Natural killer cell treated with Interleukin-12 subunit alpha and Interleukin-12 subunit beta and Interleukin-15 and Interleukin-18, amount 100 ng/mL, for 72 hours (primary cell): ENCODE results near the gene DNM3. TPM values are rescaled to one million over a fixed set of nuclear protein-coding genes. Genes with fewer than 3 reads are reported as not detected.

Experiments
- ATAC-seq, 2 donors: fragments of 150-1000 bp; cut with Tn5 transposase in 1 of 2; sonication (Bioruptor Pico), chemical (Tn5 transposase) in 1 of 2; 2 replicates each; pipeline ENCODE4 v1.10.0; 2021
- DNase-seq: peaks from one replicate; pipeline ENCODE4 v3.0.0; 2022; ENCODE audit warnings: low spot score
- H3K27ac Mint-ChIP-seq, 2 donors: 1 replicate in 1 of 2; 2 replicates in 1 of 2; pipeline ENCODE4 v1.8.0; 2022; ENCODE audit warnings: mixed read lengths in 2 of 2, mild to moderate bottlenecking in 1 of 2, moderate library complexity in 1 of 2
- H3K27me3 Mint-ChIP-seq, 2 donors: 1 replicate in 1 of 2; 2 replicates in 1 of 2; pipeline ENCODE4 v1.8.0; 2022; ENCODE audit warnings: mixed read lengths in 2 of 2
- H3K36me3 Mint-ChIP-seq: one replicate; pipeline ENCODE4 v1.8.0; 2022; ENCODE audit warnings: mixed read lengths
- H3K4me1 Mint-ChIP-seq, 2 donors: 1 replicate in 1 of 2; 2 replicates in 1 of 2; pipeline ENCODE4 v1.8.0; 2022; ENCODE audit warnings: low read depth in 2 of 2, mixed read lengths in 2 of 2, mild to moderate bottlenecking in 1 of 2
- H3K4me3 Mint-ChIP-seq: one replicate; pipeline ENCODE4 v1.8.0; 2022; ENCODE audit warnings: mixed read lengths
- H3K9me3 Mint-ChIP-seq: 2 replicates; pipeline ENCODE4 v1.8.0; 2022; ENCODE audit warnings: mixed read lengths
- total RNA-seq, 2 donors: library from RNA; stranded (reverse); gene quantifications; one replicate each; pipeline ENCODE4 v1.2.3, GENCODE V29; 2022

DNM3 gene
- total RNA-seq, 2 donors from 2014 or later: 1.5 to 3.5 TPM

DNA sequence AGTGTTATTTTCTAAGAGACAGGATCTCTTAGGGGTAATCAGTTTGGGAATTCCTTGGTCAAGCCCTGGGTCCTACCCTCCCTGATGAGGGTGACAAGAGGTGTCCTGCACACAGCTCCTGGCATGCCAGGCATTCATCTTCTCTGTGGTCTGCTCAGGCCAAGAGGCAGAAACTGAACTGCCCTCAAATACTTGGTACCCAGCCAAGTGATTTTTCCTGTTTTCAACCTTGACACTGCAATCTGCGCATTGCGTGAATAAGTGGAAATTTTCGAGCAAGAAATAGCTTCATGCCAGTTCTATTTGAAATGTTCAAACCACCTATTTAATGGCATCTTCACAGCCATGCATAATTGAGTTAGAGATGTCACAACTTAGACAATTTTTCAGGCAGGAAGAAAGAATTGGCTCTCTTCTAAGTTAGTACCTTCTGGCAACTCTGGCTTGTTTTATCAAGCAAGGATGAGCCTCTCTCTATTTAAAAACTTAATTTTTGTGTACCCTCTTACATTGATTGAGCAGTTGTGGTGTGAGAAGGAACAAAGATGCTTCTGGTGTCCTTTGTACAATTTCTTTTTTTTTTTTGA lies 27.0 kb downstream of the DNM3 start:
- H3K4me1 Mint-ChIP-seq: no peaks in the 10 kb centered on the region

GRCh38 chr1:171869097-171869496 lies 27.8 kb downstream of the DNM3 start:
- Mint-ChIP-seq H3K4me3 (no peak overlapping the region), H3K27ac (no peak overlapping the region)
- ATAC-seq: no peak

More for the DNA sequence above, 27.0 kb downstream of the DNM3 start:
- DNase-seq (no peak), ATAC-seq (no peak)
- H3K9me3 Mint-ChIP-seq: no peaks in the 10 kb centered on the region
- no peaks in the 10 kb centered on the region for H3K36me3 Mint-ChIP-seq
- H3K4me3 Mint-ChIP-seq: no peak overlapping the region
- peaks cover 20 to 29% of the 10 kb centered on the region in 2 donors for H3K27me3 Mint-ChIP-seq
- no peak overlapping the region for H3K27ac Mint-ChIP-seq

DNA sequence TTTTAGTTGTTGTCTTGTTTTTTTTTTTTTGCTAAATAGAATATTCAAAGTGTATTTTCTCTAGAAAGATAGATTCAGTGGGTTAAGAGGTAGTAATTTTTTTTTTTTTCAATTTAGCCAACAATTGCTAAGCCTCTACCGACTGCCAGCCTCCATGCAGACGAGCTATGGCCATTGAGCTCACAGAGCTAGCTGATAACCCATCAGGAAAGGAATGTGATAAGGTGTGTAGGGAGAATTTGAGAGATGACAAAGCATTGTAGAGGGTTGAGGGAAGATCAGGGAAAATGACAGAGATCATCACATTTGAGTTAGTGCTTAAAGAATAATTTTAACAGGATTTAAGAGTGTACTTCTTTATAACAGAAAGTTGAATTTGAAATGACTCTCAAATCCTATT lies 30.6 kb downstream of the DNM3 start:
- ATAC-seq (no peak), DNase-seq (no peak)
- no peaks in the 10 kb centered on the region for H3K36me3 Mint-ChIP-seq
- no peaks in the 10 kb centered on the region for H3K9me3 Mint-ChIP-seq
- H3K27ac Mint-ChIP-seq: no peak overlapping the region
- no peak overlapping the region for H3K4me3 Mint-ChIP-seq
- peaks cover 22 to 25% of the 10 kb centered on the region in 2 donors for H3K27me3 Mint-ChIP-seq
- no peaks in the 10 kb centered on the region for H3K4me1 Mint-ChIP-seq

More at GRCh38 chr1:171869097-171869496, 27.8 kb downstream of the DNM3 start:
- H3K4me1 Mint-ChIP-seq: no peaks in the 10 kb centered on the region
- no peaks in the 10 kb centered on the region for H3K9me3 Mint-ChIP-seq
- H3K27me3 Mint-ChIP-seq: peaks cover 20 to 30% of the 10 kb centered on the region in 2 donors
- no peaks in the 10 kb centered on the region for H3K36me3 Mint-ChIP-seq
- DNase-seq: no peak

DNA sequence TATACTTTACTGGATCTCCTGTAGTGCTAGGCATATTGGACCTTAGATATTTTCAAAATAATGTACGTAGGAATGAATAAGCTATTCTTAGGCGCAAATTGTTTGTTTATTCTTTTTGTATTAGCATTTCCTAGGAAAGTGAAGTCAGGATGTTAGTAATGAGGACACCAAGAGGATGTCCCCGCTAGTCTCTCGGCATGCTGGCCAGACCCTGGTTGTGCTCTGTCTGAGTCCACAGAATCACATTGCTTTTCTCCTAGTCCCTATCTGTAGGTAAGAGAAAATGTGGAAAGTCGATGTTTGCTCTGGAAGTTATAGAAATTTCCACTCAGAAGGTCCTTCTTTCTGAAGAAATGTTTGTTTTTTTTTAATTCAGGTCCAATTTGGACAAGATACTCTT lies 31.1 kb downstream of the DNM3 start:
- no peak overlapping the region for H3K4me3 Mint-ChIP-seq
- no peaks in the 10 kb centered on the region for H3K9me3 Mint-ChIP-seq
- DNase-seq: no peak
- H3K27me3 Mint-ChIP-seq: peaks cover 22 to 25% of the 10 kb centered on the region in 2 donors
- H3K27ac Mint-ChIP-seq: no peak overlapping the region
- ATAC-seq: no peak
- no peaks in the 10 kb centered on the region for H3K4me1 Mint-ChIP-seq
- H3K36me3 Mint-ChIP-seq: no peaks in the 10 kb centered on the region

DNA sequence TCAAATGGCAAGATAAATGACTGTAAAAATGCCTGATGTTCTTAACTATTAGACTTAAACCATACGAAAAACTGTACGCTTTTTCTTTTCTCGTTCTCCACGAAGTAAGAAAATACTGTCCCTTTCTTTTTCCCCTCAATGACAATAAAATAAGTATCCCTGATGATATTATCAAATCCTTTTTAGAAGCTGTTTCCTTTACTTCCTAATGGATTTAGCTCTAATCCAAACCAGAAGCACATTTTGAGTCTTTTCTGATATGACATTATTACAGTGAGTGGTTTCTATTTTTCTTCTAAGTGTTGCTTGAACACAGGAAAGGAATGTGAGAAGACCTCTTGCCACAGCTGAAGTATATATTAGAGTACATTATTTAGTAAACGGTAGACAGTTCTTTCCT lies 32.4 kb downstream of the DNM3 start:
- peaks cover 22 to 25% of the 10 kb centered on the region in 2 donors for H3K27me3 Mint-ChIP-seq
- no peaks in the 10 kb centered on the region for H3K36me3 Mint-ChIP-seq
- ATAC-seq (no peak), DNase-seq (no peak)
- no peak overlapping the region for H3K4me3 Mint-ChIP-seq
- H3K27ac Mint-ChIP-seq: no peak overlapping the region
- no peaks in the 10 kb centered on the region for H3K4me1 Mint-ChIP-seq
- H3K9me3 Mint-ChIP-seq: no peaks in the 10 kb centered on the region

GRCh38 chr1:171877701-171878100 lies 36.4 kb downstream of the DNM3 start:
- Mint-ChIP-seq H3K27ac (no peak overlapping the region), H3K9me3 (no peaks in the 10 kb centered on the region), H3K36me3 (no peaks in the 10 kb centered on the region), H3K4me3 (no peak overlapping the region), H3K27me3 (peaks cover 5 to 8% of the 10 kb centered on the region in 2 donors), H3K4me1 (no peaks in the 10 kb centered on the region)
- DNase-seq (no peak), ATAC-seq (peak in 1 of 2 donors; percentile 63)

DNA sequence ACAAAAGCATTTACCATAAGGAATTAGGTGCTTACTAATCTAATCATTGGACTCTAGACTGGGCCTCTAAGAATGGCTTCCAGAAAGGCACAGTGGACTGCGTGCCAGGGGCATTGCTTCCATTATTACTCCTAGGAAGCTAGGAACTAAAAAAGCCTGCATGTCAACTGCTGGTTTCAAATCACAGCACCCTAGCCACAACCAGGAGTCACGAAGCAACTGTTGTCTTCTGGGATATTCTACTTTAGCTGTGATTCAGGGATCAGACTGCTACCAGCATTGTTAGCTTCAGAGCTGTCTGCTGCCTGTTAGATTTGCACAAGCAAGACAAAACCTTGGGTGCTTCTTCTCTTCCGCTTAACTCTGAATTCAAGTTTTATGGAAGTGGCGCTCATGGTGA lies 38.3 kb downstream of the DNM3 start:
- H3K9me3 Mint-ChIP-seq: no peaks in the 10 kb centered on the region
- no peak overlapping the region for H3K27ac Mint-ChIP-seq
- ATAC-seq (no peak), DNase-seq (no peak)
- no peaks in the 10 kb centered on the region for H3K4me1 Mint-ChIP-seq
- H3K27me3 Mint-ChIP-seq: peaks cover 2 to 5% of the 10 kb centered on the region in 2 donors
- no peaks in the 10 kb centered on the region for H3K36me3 Mint-ChIP-seq
- no peak overlapping the region for H3K4me3 Mint-ChIP-seq

DNA sequence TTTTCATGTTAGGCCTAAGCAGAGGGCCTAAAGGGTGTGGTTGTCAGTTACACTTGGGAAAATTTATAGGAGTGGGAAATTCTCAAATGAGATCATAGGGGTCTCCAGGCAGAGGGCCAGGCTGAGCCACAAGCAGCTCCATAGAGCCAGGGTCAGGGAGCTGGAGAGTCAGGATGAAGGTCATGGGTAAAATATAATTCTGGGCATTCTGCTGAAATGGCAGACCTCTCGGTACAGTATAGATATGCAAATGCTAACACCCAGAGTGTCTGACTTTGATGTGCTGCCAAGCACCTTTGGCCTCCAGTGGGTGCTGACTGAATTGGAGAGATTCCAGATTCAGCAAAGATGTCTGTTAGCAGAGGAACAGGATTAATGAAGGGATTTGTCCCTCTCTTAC lies 40.1 kb downstream of the DNM3 start:
- no peak overlapping the region for H3K4me3 Mint-ChIP-seq
- no peaks in the 10 kb centered on the region for H3K27me3 Mint-ChIP-seq
- ATAC-seq (no peak), DNase-seq (no peak)
- no peak overlapping the region for H3K27ac Mint-ChIP-seq
- H3K9me3 Mint-ChIP-seq: no peaks in the 10 kb centered on the region
- no peaks in the 10 kb centered on the region for H3K36me3 Mint-ChIP-seq
- no peaks in the 10 kb centered on the region for H3K4me1 Mint-ChIP-seq

DNA sequence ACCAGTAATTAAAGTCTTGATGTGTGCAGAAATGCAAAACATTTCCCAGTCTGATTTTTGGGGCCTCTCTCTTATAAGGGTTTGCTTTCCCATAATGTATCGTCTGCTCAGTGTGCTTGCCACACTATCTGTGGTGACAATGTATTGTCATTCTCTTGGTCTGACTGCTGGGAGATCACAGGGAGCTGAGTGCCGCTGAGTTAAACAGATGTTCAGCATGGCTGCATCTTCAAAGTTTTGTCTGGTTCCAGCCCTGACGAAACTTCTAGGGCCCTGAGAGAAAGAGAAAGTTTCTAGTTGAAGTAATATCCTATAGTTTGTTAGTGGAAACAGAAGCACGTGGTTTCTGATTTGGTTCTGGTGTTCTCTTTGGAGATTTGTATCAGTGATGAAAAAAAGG lies 42.6 kb downstream of the DNM3 start:
- no peak overlapping the region for H3K4me3 Mint-ChIP-seq
- DNase-seq (no peak), ATAC-seq (no peak)
- H3K36me3 Mint-ChIP-seq: no peaks in the 10 kb centered on the region
- H3K27ac Mint-ChIP-seq: no peak overlapping the region
- H3K9me3 Mint-ChIP-seq: no peaks in the 10 kb centered on the region
- H3K4me1 Mint-ChIP-seq: no peaks in the 10 kb centered on the region
- peaks cover 0 to 2% of the 10 kb centered on the region in 2 donors for H3K27me3 Mint-ChIP-seq

GRCh38 chr1:171884475-171884874 lies 43.2 kb downstream of the DNM3 start:
- peaks cover 0 to 2% of the 10 kb centered on the region in 2 donors for H3K27me3 Mint-ChIP-seq

GRCh38 chr1:171890131-171890530 lies 48.8 kb downstream of the DNM3 start:
- Mint-ChIP-seq H3K27me3 (peaks cover 0 to 8% of the 10 kb centered on the region in 2 donors), H3K9me3 (no peaks in the 10 kb centered on the region), H3K4me1 (no peaks in the 10 kb centered on the region), H3K27ac (no peak overlapping the region), H3K4me3 (no peak overlapping the region), H3K36me3 (no peaks in the 10 kb centered on the region)
- DNase-seq (no peak), ATAC-seq (no peak)

More at GRCh38 chr1:171884475-171884874, 43.2 kb downstream of the DNM3 start:
- Mint-ChIP-seq H3K36me3 (no peaks in the 10 kb centered on the region), H3K4me1 (no peaks in the 10 kb centered on the region), H3K4me3 (no peak overlapping the region), H3K9me3 (no peaks in the 10 kb centered on the region), H3K27ac (no peak overlapping the region)
- ATAC-seq: no peak
- no peak for DNase-seq

DNA sequence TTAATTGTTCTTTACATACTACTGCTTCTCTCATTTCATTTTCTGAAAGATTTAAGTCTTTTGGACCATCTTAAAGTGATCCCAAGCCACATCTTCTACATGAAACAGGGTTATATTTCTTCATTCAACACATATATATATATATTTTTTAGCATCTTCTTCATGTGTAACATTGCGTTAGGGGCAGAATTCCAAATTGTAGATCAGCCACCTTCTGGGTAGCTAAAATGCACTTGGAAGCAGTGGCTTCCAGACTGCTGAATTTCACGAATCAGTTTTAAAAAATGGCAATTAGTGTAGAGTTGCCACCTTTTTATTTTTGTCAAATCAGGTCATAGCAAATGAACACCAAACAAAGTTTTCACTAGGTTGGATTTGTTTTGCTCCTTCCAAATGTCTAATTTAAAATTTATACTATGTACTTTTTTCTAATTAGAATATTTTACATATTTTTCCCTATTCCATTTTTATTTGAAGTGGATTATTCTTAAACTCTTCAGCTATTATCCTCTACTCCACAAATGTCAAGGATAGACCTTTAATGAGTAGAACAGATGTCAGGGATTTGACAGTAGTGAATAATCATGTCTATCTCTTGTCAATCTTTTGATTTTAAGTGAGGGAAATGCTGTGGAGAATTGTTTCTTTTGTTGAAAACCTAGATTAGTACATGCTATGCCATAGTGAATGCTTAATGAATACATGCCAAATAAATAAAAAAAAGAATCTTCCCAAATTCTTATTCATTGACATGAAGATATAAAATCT lies 55.8 kb downstream of the DNM3 start:
- no peak overlapping the region for H3K27ac Mint-ChIP-seq
- H3K4me3 Mint-ChIP-seq: no peak overlapping the region
- H3K4me1 Mint-ChIP-seq: peaks cover 0 to under 1% of the 10 kb centered on the region in 2 donors
- DNase-seq (no peak), ATAC-seq (no peak)
- peaks cover 9 to 14% of the 10 kb centered on the region in 2 donors for H3K27me3 Mint-ChIP-seq
- no peaks in the 10 kb centered on the region for H3K9me3 Mint-ChIP-seq
- H3K36me3 Mint-ChIP-seq: no peaks in the 10 kb centered on the region

DNA sequence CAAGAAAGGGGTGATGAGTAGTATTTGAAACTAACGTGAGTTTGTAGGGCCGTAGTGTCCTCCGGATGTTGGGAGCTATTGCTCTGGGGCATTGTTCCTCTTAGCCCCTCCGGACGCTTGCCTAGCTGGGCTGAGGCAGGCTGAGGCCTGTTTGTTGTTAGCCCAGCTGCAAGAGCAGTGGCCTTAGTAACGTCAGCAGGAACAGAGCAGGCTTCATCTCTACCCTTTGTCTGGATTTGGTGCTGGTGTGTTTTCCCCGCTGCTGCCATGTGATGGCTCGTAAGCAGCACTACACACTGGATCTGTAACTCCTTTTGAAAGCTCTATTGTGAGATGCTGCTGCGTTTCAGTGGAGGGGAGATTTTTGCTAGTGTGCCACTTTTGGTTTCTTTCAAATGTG lies 57.6 kb downstream of the DNM3 start:
- no peak overlapping the region for H3K27ac Mint-ChIP-seq
- peaks cover 8 to 14% of the 10 kb centered on the region in 2 donors for H3K27me3 Mint-ChIP-seq
- peaks cover 2 to 5% of the 10 kb centered on the region in 2 donors for H3K4me1 Mint-ChIP-seq
- H3K36me3 Mint-ChIP-seq: no peaks in the 10 kb centered on the region
- H3K9me3 Mint-ChIP-seq: no peaks in the 10 kb centered on the region
- H3K4me3 Mint-ChIP-seq: no peak overlapping the region
- no peak for ATAC-seq
- no peak for DNase-seq

- no peaks in the 10 kb centered on the region for H3K9me3 Mint-ChIP-seq
- DNase-seq: no peak
- H3K27ac Mint-ChIP-seq: no peak overlapping the region
- H3K27me3 Mint-ChIP-seq: peaks cover 8 to 14% of the 10 kb centered on the region in 2 donors
- ATAC-seq: no peak
- no peak overlapping the region for H3K4me3 Mint-ChIP-seq
- peaks cover 2 to 5% of the 10 kb centered on the region in 2 donors for H3K4me1 Mint-ChIP-seq
- H3K36me3 Mint-ChIP-seq: no peaks in the 10 kb centered on the region
These were observed 58.5 kb downstream of the DNM3 start for GRCh38 chr1:171899838-171900237.
